HL-60 (cell line): ENCODE data around the gene DNAJB1.

Experiments
- CTCF ChIP-seq: IDR thresholded peaks from one replicate; pipeline ENCODE4 v1.5.1; 2011; ENCODE audit warnings: low read length, control low read depth, inconsistent platforms; ENCODE audit not compliant: insufficient read depth
- POLR2AphosphoS5 ChIP-seq: IDR thresholded peaks from 2 replicates; pipeline ENCODE4 v1.6.1; 2012; ENCODE audit warnings: low read depth
- REST ChIP-seq: IDR thresholded peaks from 2 replicates; pipeline ENCODE4 v1.6.1; 2012; ENCODE audit warnings: low read depth; ENCODE audit not compliant: insufficient replicate concordance

GRCh38 chr19:14495672-14496028 lies 22.5 kb downstream of the DNAJB1 start:
- TF ChIP-seq CTCF (no peak), POLR2AphosphoS5 (no peak), REST (no peak)
